Smooth muscle cell (in vitro differentiated cells): ENCODE measurements around the gene PPP1R36. TPM values are rescaled to one million over a fixed set of nuclear protein-coding genes. Genes with fewer than 3 reads are reported as not detected.

ENCODE experiments used
- DNase-seq: peaks from one replicate; lab custom pipeline; 2025; ENCODE audit not compliant: unreplicated experiment; lab: John Stamatoyannopoulos, UW
- H2AFZ ChIP-seq: fragments of 200-600 bp; sonication (generic); 2 replicates; pipeline ENCODE4 v1.6.0; 2016; ENCODE audit warnings: antibody characterized with exemption, low read depth, mild to moderate bottlenecking
- H3F3A ChIP-seq: fragments of 200-600 bp; sonication (generic); 2 replicates; pipeline ENCODE4 v1.6.0; 2017; ENCODE audit warnings: antibody characterized with exemption, low read depth
- H3K27ac ChIP-seq: fragments of 200-600 bp; sonication (generic); 2 replicates; pipeline ENCODE4 v1.5.1; 2016; ENCODE audit warnings: low read depth, mild to moderate bottlenecking
- H3K27me3 ChIP-seq: fragments of 200-600 bp; sonication (generic); 2 replicates; pipeline ENCODE4 v1.6.1; 2016; ENCODE audit warnings: low read depth, mild to moderate bottlenecking
- H3K36me3 ChIP-seq: fragments of 200-600 bp; sonication (generic); 2 replicates; pipeline ENCODE4 v1.5.1; 2016; ENCODE audit warnings: low read depth
- H3K4me1 ChIP-seq: fragments of 200-600 bp; sonication (generic); 2 replicates; pipeline ENCODE4 v1.5.1; 2016; ENCODE audit warnings: low read depth
- H3K4me2 ChIP-seq: fragments of 200-600 bp; sonication (generic); 2 replicates; pipeline ENCODE4 v1.6.0; 2016; ENCODE audit warnings: mild to moderate bottlenecking
- H3K4me3 ChIP-seq: fragments of 200-600 bp; sonication (generic); 2 replicates; pipeline ENCODE4 v1.5.1; 2016; ENCODE audit warnings: mild to moderate bottlenecking
- H3K79me2 ChIP-seq: fragments of 200-600 bp; sonication (generic); 2 replicates; pipeline ENCODE4 v1.6.0; 2016; ENCODE audit warnings: low read depth, mild to moderate bottlenecking
- H3K9ac ChIP-seq: fragments of 200-600 bp; sonication (generic); 2 replicates; pipeline ENCODE4 v1.6.0; 2016; ENCODE audit warnings: low read depth
- H3K9me3 ChIP-seq: fragments of 200-600 bp; sonication (generic); replicated peaks from 2 replicates; pipeline ENCODE4 v1.5.1; 2016; ENCODE audit warnings: low read depth
- H4K20me1 ChIP-seq: fragments of 200-600 bp; sonication (generic); 2 replicates; pipeline ENCODE4 v1.6.0; 2016; ENCODE audit warnings: low read depth
- CTCF ChIP-seq: fragments of 200-600 bp; sonication (generic); IDR thresholded peaks from 2 replicates; pipeline ENCODE4 v1.5.1; 2017; ENCODE audit warnings: borderline replicate concordance, mild to moderate bottlenecking, antibody characterized with exemption; ENCODE audit not compliant: insufficient read depth, poor library complexity, severe bottlenecking
- WGBS: methylation state at CpG from one replicate; pipeline ENCODE4 v1.1.7; 2016; ENCODE audit warnings: low lambda C conversion rate; 5-methylcytosine and 5-hydroxymethylcytosine counted together
- polyA plus RNA-seq: library from polyadenylated mRNA; unstranded; fragments of >200 nt; fragmentation: Nextera tagmentation; extraction: Ambion mirVana; gene quantifications from 2 replicates; pipeline ENCODE4 v1.2.1, GENCODE V29; 2016
- total RNA-seq: library from RNA; depleted of rRNA; stranded (reverse); fragments of >200 nt; gene quantifications from 2 replicates; pipeline ENCODE4 v1.2.3, GENCODE V29; 2014

Gene PPP1R36
- total and polyA plus RNA-seq, 2 experiments from 2014 or later = 1.9 to 2.2 TPM

- Histone ChIP-seq H3K9me3 (no peaks in the 10 kb centered on the region), H3K27me3 (no peaks in the 10 kb centered on the region), H3K27ac (peak overlapping the region; percentile 43), H3K9ac (no peak overlapping the region), H3K4me3 (no peak overlapping the region), H3K79me2 (no peaks in the 10 kb centered on the region), H3K36me3 (no peaks in the 10 kb centered on the region), H3K4me2 (no peak overlapping the region), H3K4me1 (peaks cover 17% of the 10 kb centered on the region), H2AFZ (no peak overlapping the region), H3F3A (peaks cover 14% of the 10 kb centered on the region), H4K20me1 (no peaks in the 10 kb centered on the region)
- no peak for DNase-seq
- TF ChIP-seq CTCF = no peak
- 90% methylated on average over 2 of the region's 2 CpGs for WGBS
These were observed 84.8 kb downstream of the PPP1R36 start for GRCh38 chr14:64634558-64634957.

- no peaks in the 10 kb centered on the region for H3K36me3 ChIP-seq
- no peaks in the 10 kb centered on the region for H4K20me1 ChIP-seq
- TF ChIP-seq CTCF = peak; percentile 72
- H3K9me3 ChIP-seq = no peaks in the 10 kb centered on the region
- H3K4me3 ChIP-seq = no peak overlapping the region
- H3K79me2 ChIP-seq = no peaks in the 10 kb centered on the region
- no peaks in the 10 kb centered on the region for H3K27me3 ChIP-seq
- H3F3A ChIP-seq = peaks cover 8% of the 10 kb centered on the region
- H2AFZ ChIP-seq = peak overlapping the region; percentile 51
- peaks cover 20% of the 10 kb centered on the region for H3K4me1 ChIP-seq
- peak overlapping the region; percentile 66 for H3K4me2 ChIP-seq
- H3K9ac ChIP-seq = no peak overlapping the region
- WGBS = 42% methylated on average over 19 of the region's 19 CpGs
- H3K27ac ChIP-seq = peak overlapping the region; percentile 91
- peak; percentile 22 for DNase-seq
These were observed 86.6 kb downstream of the PPP1R36 start for GRCh38 chr14:64636208-64636979.

DNA sequence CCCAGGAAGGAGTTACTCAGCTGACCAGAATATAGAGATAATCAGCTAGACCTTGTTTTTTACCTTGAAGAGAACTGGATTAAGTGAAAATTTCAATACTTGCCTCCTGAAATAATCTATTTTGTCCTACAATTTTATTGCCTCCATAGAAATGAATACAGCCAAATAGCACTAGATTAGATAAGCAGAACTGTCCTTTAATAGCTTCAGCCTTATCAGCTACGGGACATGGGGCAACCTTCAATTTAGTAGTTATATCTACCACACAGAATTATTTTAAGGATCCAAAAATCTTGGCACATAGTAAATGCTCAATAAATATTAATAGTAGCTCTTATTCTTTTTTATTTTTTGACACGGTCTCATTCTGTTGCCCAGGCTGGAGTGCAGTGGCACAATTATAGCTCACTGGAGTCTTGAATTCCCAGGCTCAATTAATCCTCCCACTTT lies 87.2 kb downstream of the PPP1R36 start:
- Histone ChIP-seq H3K4me1 (peaks cover 20% of the 10 kb centered on the region), H2AFZ (peak overlapping the region; percentile 51), H3K79me2 (no peaks in the 10 kb centered on the region), H3K4me3 (no peak overlapping the region), H3K9me3 (no peaks in the 10 kb centered on the region), H3K9ac (no peak overlapping the region), H3F3A (peaks cover 8% of the 10 kb centered on the region), H3K4me2 (peak overlapping the region; percentile 66), H3K27ac (peak overlapping the region; percentile 91), H3K36me3 (no peaks in the 10 kb centered on the region), H3K27me3 (no peaks in the 10 kb centered on the region), H4K20me1 (no peaks in the 10 kb centered on the region)
- WGBS = 56% methylated on average over 2 of the region's 2 CpGs
- no peak for DNase-seq
- no peak for TF ChIP-seq CTCF
